ENCODE data around the gene GZMA.

The GZMA gene

GRCh38 chr5:55136521-55136920 lies 34.1 kb downstream of the GZMA start:
- H3K9me3 ChIP-seq (ENCODE audit: control insufficient read depth, insufficient read depth, low read depth, low read length) = no peaks in the 10 kb centered on the region
- no peaks in the 10 kb centered on the region for H3K4me1 ChIP-seq (ENCODE audit: control insufficient read depth, insufficient read depth, low read length)
- no peak overlapping the region for H3K4me3 ChIP-seq (ENCODE audit: low read depth, low read length)
- no peak overlapping the region for H3K27ac ChIP-seq (ENCODE audit: extremely low read depth, low read depth, low read length)
- CTCF ChIA-PET = interaction anchor here (1.7 kb wide), 1 partner anchor 10 kb away, joined by 8 read pairs; no protein-coding TSS in a partner anchor
- POLR2A ChIA-PET = no interaction called here
- TF ChIP-seq SETDB1 (IDR thresholded peaks at IDR 0.05; ENCODE audit: insufficient read length, low read length) = no peak
- no peak for TF ChIP-seq ZNF473 (tag by site-specific recombination; IDR thresholded peaks at IDR 0.05)
- TF ChIP-seq WT1 (tag by site-specific recombination; IDR thresholded peaks at IDR 0.05) = no peak
- no peak for TF ChIP-seq ZBTB49 (tag by site-specific recombination; IDR thresholded peaks at IDR 0.05; ENCODE audit: low read depth)
- no peak for TF ChIP-seq ZNF174 (tag by site-specific recombination; IDR thresholded peaks at IDR 0.05)
- TF ChIP-seq FEZF1 (tag by site-specific recombination; IDR thresholded peaks at IDR 0.05) = no peak
- TF ChIP-seq ZNF211 (tag by site-specific recombination; IDR thresholded peaks at IDR 0.05; ENCODE audit: low read depth) = no peak
- no peak for TF ChIP-seq ZBTB7A (tag by site-specific recombination; IDR thresholded peaks at IDR 0.05; ENCODE audit: low read depth)
- TF ChIP-seq ZNF426 (tag by site-specific recombination; IDR thresholded peaks at IDR 0.05) = no peak
- TF ChIP-seq TRIM28 (IDR thresholded peaks at IDR 0.05; ENCODE audit: borderline replicate concordance, low read length) = no peak
- TF ChIP-seq ZSCAN30 (tag by site-specific recombination; IDR thresholded peaks at IDR 0.05) = no peak
- no peaks in the 10 kb centered on the region for H3K36me3 ChIP-seq (ENCODE audit: control insufficient read depth in 2 of 2, insufficient read depth in 1 of 2, low read length in 2 of 2)

GRCh38 chr5:55140908-55141665 lies 38.6 kb downstream of the GZMA start:
- ChIA-PET POLR2A (no interaction called here), CTCF (interaction anchor here (0.7 to 2.3 kb wide), 5 partner anchors 19 to 1635 kb away, joined by 3 to 10 read pairs (median 6); partner anchors contain the start of gene GPX8)
- Histone ChIP-seq H3K27ac (ENCODE audit: extremely low read depth, low read depth, low read length) (no peak overlapping the region), H3K9me3 (ENCODE audit: control insufficient read depth, insufficient read depth, low read depth, low read length) (no peaks in the 10 kb centered on the region), H3K36me3 (ENCODE audit: control insufficient read depth in 2 of 2, insufficient read depth in 1 of 2, low read length in 2 of 2) (no peaks in the 10 kb centered on the region), H3K4me1 (ENCODE audit: control insufficient read depth, insufficient read depth, low read length) (no peaks in the 10 kb centered on the region), H3K4me3 (ENCODE audit: low read depth, low read length) (no peak overlapping the region)
- TF ChIP-seq ZNF658 (tag by site-specific recombination; IDR thresholded peaks at IDR 0.05) (no peak), ELK4 (IDR thresholded peaks at IDR 0.05; ENCODE audit: borderline replicate concordance, low read depth, low read length) (no peak), ZSCAN30 (tag by site-specific recombination; IDR thresholded peaks at IDR 0.05) (no peak), ZNF266 (tag by site-specific recombination; IDR thresholded peaks at IDR 0.05; ENCODE audit: low read depth) (no peak), ZSCAN23 (tag by site-specific recombination; IDR thresholded peaks at IDR 0.05) (no peak), ZBTB21 (tag by site-specific recombination; IDR thresholded peaks at IDR 0.05) (no peak), ZNF639 (tag by site-specific recombination; IDR thresholded peaks at IDR 0.05) (no peak), SP2 (tag by site-specific recombination; IDR thresholded peaks at IDR 0.05) (no peak), ZNF580 (tag by site-specific recombination; IDR thresholded peaks at IDR 0.05) (no peak), ZNF175 (tag by site-specific recombination; IDR thresholded peaks at IDR 0.05) (no peak), REST (tag by site-specific recombination; IDR thresholded peaks at IDR 0.05) (no peak)

Data from HEK293 (cell line).